HG03139 (cell line): ENCODE measurements around the gene RBM20.
"Not testable (repeated sequence)": the region's sequence is repeated elsewhere in the genome, so short reads cannot be mapped to it uniquely, and the experiment has no call there.

Source experiments
- ATAC-seq: cut with Tn5 transposase; IDR thresholded peaks from one replicate; pipeline ENCODE4 v1.9.1; 2021; ENCODE audit not compliant: unreplicated experiment

RBM20 gene

GRCh38 chr10:110700947-110701616 lies 56.9 kb downstream of the RBM20 start:
- ATAC-seq = no peak

- ATAC-seq = no peak
Measured at GRCh38 chr10:110701617-110701971, 57.5 kb downstream of the RBM20 start.

- ATAC-seq = no peak
Measured at GRCh38 chr10:110704070-110704469, 59.9 kb downstream of the RBM20 start.

- ATAC-seq = no peak
Measured at GRCh38 chr10:110704906-110705476, 60.9 kb downstream of the RBM20 start.

- not testable (repeated sequence) for ATAC-seq
Measured at GRCh38 chr10:110705596-110705995, 61.5 kb downstream of the RBM20 start.

- no peak for ATAC-seq
Measured at GRCh38 chr10:110706690-110707098, 62.6 kb downstream of the RBM20 start.

- no peak for ATAC-seq
Measured at GRCh38 chr10:110708776-110709443, 64.8 kb downstream of the RBM20 start.

- ATAC-seq = no peak
Measured at GRCh38 chr10:110709444-110709828, 65.3 kb downstream of the RBM20 start.

GRCh38 chr10:110709964-110710587 lies 65.9 kb downstream of the RBM20 start:
- ATAC-seq = no peak

GRCh38 chr10:110710621-110711020 lies 66.5 kb downstream of the RBM20 start:
- no peak for ATAC-seq

GRCh38 chr10:110711382-110711781 lies 67.2 kb downstream of the RBM20 start:
- ATAC-seq = no peak

- no peak for ATAC-seq
Measured at GRCh38 chr10:110714356-110714755, 70.2 kb downstream of the RBM20 start.

- no peak for ATAC-seq
Measured at GRCh38 chr10:110717781-110718589, 73.8 kb downstream of the RBM20 start.

- ATAC-seq = no peak
Measured at GRCh38 chr10:110721406-110722038, 77.4 kb downstream of the RBM20 start.

GRCh38 chr10:110723224-110723891 lies 79.2 kb downstream of the RBM20 start:
- ATAC-seq = no peak

- ATAC-seq = peak; percentile 71
Measured at GRCh38 chr10:110724116-110724921, 80.2 kb downstream of the RBM20 start.

- ATAC-seq = no peak
Measured at GRCh38 chr10:110724937-110725336, 80.8 kb downstream of the RBM20 start.

GRCh38 chr10:110725801-110726630 lies 81.9 kb downstream of the RBM20 start:
- no peak for ATAC-seq
